Cortex of kidney (tissue), 1 donor: ENCODE measurements around the gene RASSF6.
"Not testable (repeated sequence)": the region's sequence is repeated elsewhere in the genome, so short reads cannot be mapped to it uniquely, and the experiment has no call there.

Experiments used
- DNase-seq: peaks from one replicate; lab custom pipeline; 2025; lab: John Stamatoyannopoulos, UW

Gene RASSF6

DNA sequence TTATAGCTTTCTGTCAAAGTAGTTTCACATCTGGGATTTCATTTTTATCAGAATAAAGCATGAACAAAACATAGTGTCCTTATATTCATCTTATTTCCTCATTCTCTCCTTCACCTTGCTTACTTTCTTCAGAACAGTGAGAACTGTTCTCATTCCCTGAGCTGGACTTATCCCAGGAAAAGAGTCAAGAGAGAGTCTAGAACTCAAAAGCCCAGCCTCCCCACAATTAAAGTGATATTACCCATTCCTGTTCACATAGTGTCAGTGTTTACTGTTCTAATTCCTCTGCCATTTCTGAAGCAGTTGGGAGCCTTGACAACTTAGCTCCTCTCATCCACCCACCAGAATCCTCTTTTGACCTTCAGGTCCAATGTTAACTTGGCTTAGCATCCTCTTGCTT lies 42.9 kb downstream of the RASSF6 start:
- DNase-seq: no peak

DNA sequence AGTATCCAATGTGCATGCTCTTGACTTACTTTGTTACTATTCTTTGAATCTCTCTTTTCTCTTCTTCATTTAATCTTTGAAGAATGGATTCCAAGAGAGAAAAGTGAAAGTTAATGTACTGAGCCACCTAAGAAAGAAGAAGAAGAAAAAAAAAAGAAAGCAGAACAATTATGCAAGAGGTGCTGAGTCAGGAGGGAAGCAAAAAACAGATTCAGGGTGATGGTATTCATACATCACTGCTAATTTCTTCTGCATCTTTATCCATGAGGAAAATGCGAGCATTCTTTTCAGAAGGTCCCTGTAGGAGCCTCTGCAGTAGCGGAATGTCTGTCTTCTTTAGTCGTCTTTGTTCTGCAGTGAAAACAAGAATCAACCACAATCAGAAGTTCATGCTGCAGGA lies 43.9 kb downstream of the RASSF6 start:
- no peak for DNase-seq

DNA sequence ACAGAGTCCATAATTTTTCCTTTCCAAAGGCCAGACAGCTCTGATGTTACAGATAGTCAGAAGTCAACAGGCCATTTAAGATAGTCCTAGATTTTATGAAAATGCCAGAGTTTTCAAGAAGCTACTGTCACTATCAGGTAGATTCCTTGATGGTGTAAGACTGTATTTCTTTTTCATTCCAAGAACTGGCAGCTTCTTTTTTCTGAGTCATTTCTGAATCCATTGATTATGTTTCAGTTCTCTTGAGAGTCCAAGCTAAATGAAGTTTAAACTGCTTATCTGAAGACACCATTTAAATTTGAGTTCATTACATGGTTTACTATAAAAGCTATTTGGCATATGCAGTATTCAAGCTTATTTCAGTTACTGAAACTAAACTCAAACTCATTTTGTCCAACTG lies 44.6 kb downstream of the RASSF6 start:
- no peak for DNase-seq

DNA sequence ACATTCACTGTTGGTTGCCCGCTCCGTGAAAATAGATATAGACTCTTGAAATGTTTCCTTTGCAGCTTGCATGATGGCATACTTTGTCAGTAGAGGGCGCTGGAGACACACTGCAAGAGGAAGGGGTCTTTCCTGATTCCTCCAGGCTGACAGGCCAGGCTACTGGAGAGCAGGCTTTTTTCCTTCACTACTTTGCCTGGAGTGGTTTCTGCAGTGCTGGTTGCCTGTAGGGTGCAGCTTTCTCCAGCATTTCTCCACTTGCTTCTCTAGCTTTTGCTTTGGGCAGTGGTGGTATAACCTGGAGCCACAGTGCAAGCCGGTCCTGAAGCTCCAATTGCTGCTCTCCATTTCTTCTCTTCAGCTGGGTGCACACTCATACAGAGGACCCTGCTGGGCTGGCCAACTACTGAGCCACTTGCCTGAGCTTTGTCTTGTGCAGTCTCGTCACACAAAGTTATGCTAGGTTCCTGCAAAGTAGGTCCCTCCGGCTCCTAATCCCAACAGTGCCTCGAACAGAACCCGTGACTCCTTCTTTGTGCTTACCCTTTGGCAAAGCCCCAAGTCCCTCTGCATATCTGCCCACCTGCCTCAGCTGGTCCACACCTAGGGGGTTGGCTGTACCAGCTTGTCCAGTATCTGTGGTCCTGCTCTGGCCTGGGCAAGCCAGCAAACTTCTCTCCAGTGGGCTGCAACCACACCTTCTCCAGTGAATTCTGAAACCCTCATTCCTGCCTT lies 46.3 kb downstream of the RASSF6 start:
- DNase-seq: peak; percentile 3

DNA sequence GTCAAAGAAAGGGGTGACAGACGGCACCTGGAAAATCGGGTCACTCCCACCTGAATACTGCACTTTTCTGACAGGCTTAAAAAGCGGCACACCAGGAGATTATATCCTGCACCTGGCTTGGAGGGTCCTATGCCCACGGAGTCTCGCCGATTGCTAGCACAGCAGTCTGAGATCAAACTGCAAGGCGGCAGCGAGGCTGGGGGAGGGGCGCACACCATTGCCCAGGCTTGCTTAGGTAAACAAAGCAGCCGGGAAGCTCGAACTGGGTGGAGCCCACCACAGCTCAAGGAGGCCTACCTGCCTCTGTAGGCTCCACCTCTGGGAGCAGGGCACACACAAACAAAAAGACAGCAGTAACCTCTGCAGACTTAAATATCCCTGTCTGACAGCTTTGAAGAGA lies 69.4 kb downstream of the RASSF6 start:
- not testable (repeated sequence) for DNase-seq

DNA sequence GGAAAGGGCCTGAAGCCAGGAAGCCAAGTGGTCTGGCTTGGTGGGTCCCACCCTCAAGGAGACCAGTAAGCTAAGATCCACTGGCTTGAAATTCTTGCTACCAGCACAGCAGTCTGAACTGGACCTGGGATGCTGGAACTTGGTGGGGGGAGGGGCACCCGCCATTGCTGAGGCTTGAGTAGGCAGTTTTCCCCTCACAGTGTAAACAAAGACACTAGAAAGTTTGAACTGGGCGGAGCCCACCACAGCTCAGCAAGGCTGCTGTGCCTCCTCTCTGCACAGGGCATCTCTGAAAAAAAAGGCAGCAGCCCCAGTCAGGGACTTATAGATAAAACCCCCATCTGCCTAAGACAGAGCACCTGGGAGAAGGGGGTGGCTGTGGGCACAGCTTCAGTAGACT lies 75.6 kb downstream of the RASSF6 start:
- DNase-seq: no peak

DNA sequence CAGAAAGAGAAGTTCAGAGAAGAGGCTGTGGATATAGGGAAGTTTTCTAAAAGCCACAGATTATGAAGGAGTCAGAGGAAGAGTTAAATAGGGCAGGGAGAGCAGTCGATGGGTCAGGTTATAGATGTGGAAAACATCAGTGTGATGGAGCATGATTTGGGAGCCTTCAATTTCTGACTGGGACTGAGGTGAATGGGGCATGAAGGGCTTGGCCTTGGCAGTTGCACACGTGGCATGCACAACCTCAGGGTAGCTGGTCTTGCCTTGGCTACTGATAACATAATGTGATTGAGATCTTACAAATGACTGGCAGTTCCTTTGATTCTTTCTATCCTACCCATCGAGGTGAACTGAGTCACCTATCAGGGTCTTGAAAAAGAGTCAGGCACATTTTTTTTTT lies 79.0 kb downstream of the RASSF6 start:
- DNase-seq: no peak

DNA sequence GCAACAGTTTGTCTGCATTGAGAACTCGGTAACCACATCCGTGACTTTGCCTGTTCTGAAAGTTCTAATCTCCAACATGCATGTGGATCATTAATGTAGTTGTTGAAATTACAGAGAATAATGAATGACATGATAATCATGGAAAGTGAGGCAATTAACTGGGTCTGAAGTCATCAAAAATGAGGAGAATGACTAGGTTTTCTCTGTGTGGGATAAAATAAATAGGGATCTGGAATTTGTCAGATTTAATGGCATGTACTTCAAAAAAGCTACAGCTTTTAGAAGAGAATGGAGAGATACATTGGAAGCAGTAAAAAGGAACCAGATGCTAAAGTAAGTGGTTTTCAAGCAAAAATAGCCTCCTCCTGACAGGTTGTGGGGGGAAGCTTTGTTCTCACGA lies 79.4 kb downstream of the RASSF6 start:
- no peak for DNase-seq

DNA sequence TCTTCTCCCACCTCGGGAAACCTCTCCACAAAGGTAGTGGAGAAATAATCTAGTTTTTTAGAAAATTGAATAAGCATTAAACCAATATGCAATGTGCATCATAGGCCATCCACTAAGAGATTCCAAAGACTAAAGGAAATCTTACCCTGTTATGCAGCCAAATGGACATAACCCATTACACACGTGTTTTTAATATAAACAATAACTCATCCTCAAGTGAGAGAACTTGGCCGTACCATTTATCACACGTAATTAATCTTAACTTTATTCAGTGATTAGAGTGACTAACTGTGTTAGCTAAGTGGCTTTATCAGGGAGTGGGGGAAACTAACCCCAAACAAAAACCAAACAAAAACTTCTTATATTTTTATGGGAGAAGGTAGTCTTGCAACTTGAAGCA lies 80.8 kb downstream of the RASSF6 start:
- DNase-seq: no peak

DNA sequence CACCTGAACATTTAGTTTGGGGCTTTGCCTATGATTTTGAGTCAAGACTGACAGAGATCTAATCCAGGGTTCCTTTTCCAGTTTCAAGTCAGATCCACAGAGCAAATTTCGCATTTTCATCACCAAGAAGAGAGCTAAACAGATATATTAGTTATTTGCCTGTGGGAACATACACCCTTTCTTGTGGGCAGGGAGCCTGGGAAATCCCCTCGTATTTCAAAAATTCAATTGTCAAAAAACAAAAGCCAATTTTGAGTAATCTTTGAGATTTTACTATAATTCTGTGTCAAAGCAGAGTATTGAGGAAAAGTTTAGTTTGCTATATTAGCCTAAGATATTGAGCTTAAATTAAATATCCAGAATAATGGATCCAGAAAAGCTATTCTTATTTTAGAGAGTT lies 82.1 kb downstream of the RASSF6 start:
- DNase-seq: no peak

DNA sequence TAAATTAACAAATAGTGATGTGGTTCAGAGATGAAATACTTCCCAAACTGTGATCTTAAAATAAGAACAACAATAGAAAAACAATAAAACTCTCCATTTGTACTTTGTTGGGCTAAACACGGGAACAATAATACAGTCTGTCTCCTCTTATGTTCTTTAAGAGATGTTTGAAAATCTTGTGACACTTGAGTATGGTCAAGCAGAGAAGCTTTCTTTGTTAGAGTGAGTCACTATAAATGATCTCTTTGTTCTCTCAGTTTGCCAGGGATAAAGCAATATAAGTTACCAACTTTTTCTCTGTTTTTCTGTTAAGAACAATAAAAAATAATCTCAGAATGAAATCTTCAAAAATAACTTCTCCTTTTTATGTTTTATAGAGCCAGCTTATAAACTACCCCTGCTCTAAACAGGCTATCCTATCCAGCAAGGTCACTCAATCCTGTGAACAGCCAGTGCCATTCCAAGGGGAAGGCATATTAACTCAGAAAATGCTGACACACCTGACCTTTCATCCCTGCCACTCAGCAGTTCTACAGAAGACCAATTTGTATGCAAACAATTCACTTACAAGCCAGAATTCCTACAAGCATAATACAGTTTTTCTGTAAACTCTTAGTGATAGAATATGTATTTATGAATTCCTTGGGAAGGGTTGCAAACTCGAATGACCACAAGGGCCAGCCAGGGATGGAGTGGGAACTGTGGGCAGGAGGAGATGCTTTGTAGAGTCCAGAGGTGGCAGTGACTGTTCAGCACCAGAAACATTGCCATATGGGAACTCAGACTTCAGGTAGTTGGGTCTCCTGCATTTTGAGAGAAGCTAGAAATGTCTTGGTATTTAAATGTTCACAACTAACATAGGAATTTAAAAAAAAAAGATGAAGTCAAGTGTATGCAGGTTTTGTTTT lies 86.5 kb downstream of the RASSF6 start:
- DNase-seq: no peak

DNA sequence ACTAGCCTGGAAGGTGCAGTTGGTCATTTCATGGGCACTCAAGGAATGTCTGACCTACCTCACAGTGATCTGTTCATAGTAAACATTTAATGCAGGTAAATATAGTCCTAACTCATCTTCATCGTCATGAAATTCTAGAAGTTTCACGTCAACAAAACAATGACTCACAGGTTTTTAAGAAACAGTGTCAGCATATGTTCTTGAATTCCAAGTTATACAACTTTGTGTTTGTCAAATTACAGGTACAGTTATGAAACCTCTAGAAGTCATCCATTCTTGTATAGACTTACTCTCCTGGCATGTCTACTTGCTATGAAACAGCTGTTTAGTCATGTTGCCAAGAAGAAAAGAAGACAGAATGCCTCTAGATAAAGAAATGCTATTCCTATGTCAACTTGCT lies 92.1 kb downstream of the RASSF6 start:
- DNase-seq: no peak

DNA sequence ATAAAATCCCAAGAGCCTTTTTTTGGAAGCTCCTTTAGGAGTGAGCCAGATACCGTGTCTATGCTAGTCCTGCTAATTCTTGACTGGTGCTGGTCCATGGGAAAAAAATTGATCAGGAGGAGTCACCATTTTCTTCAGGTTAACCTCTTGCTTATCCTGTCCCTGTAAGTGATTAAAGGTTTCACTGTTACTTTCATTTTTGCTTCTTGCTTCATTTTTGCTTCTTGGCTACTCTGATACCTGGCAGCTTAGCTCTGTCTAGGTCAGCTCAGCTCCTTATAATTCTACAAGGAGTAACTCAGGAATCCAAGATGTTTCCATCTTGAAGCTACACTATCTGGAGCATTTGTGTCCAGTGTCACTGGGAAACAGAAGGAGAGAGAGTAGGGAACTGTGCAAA lies 93.0 kb downstream of the RASSF6 start:
- no peak for DNase-seq

DNA sequence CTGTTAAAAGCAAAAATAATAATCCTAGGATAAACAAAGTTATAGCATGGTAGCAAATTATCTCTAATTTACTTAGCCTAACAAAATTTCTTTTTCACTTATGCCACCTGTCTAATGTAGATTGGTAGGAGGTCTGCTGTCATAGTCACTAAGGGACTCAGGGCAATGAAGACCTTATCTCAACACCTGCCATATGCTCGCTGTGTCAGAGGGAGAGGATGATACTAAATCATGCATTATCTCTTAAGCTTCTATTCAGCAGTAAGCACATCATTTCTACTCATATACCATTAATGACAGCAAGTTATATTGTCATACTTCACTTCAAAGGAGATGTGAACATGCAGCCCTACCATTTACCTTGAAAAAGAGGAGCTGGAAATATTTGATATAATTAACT lies 94.6 kb downstream of the RASSF6 start:
- DNase-seq: no peak

DNA sequence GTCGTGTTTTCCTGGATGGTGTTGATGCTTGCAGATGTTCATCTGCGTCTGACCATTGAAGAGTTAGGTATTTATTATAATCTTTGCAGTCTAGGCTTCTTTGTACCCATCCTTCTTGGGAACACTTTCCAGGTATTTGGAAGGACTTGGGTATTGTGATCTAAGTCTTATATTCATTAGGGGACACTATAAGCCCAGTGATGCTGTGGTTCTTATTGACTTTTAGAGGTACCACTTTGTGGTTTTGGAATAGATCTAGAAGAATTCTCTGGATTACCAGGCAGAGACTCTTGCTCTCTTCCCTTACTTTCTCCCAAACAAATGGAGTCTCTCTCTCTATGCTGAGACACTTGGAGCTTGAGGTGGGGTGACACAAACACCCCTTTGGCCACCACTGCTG lies 97.1 kb downstream of the RASSF6 start:
- DNase-seq: no peak
